ENCODE measurements around the gene SENP5.

- TF ChIP-seq CTCF (IDR thresholded peaks at IDR 0.05): no peak
- TF ChIP-seq POLR2A (IDR thresholded peaks at IDR 0.05): no peak
Observed at GRCh38 chr3:196886144-196886543, 18.4 kb downstream of the SENP5 start.
